ENCODE data around the gene POLR2H.

DNA sequence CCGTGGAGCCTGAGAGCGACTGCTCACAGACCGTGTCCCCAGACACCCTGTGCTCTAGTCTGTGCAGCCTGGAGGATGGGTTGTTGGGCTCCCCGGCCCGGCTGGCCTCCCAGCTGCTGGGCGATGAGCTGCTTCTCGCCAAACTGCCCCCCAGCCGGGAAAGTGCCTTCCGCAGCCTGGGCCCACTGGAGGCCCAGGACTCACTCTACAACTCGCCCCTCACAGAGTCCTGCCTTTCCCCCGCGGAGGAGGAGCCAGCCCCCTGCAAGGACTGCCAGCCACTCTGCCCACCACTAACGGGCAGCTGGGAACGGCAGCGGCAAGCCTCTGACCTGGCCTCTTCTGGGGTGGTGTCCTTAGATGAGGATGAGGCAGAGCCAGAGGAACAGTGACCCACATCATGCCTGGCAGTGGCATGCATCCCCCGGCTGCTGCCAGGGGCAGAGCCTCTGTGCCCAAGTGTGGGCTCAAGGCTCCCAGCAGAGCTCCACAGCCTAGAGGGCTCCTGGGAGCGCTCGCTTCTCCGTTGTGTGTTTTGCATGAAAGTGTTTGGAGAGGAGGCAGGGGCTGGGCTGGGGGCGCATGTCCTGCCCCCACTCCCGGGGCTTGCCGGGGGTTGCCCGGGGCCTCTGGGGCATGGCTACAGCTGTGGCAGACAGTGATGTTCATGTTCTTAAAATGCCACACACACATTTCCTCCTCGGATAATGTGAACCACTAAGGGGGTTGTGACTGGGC, 16.8 kb upstream of the POLR2H start:
- TF ChIP-seq, protein P1, sequence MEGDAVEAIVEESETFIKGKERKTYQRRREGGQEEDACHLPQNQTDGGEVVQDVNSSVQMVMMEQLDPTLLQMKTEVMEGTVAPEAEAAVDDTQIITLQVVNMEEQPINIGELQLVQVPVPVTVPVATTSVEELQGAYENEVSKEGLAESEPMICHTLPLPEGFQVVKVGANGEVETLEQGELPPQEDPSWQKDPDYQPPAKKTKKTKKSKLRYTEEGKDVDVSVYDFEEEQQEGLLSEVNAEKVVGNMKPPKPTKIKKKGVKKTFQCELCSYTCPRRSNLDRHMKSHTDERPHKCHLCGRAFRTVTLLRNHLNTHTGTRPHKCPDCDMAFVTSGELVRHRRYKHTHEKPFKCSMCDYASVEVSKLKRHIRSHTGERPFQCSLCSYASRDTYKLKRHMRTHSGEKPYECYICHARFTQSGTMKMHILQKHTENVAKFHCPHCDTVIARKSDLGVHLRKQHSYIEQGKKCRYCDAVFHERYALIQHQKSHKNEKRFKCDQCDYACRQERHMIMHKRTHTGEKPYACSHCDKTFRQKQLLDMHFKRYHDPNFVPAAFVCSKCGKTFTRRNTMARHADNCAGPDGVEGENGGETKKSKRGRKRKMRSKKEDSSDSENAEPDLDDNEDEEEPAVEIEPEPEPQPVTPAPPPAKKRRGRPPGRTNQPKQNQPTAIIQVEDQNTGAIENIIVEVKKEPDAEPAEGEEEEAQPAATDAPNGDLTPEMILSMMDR (IDR thresholded peaks at IDR 0.05; ENCODE audit: borderline replicate concordance, extremely low read depth, low read length, poor library complexity, severe bottlenecking) = no peak
- TF ChIP-seq EZH2 (IDR thresholded peaks at IDR 0.05; ENCODE audit: borderline replicate concordance, low read depth, low read length, severe bottlenecking) = no peak

All from DND-41 (cell line).